HCT116 (cell line): ENCODE results near the gene SHH. TPM values are rescaled to one million over a fixed set of nuclear protein-coding genes. Genes with fewer than 3 reads are reported as not detected.

ENCODE experiments used
- ATAC-seq: fragments of 200-7000 bp; cut with Tn5 transposase; 2 replicates; pipeline ENCODE4 v1.9.1; 2020; ENCODE audit warnings: mild to moderate bottlenecking, moderate library complexity
- BruUV-seq: library from RNA; stranded (reverse); fragments of 400-500 nt; replicated peaks from 2 replicates; lab custom pipeline; 2021; lab: Mats Ljungman, UMichigan
- CTCF ChIA-PET: fragments of 300-600 bp; sonication (Branson Sonifier 250); formaldehyde crosslinking; loops from one replicate; lab custom pipeline; 2021; ENCODE audit warnings: antibody characterized with exemption; lab: Charles Lee
- POLR2A ChIA-PET: fragments of 300-600, 350-600 bp; sonication (Branson Sonifier 250); formaldehyde crosslinking; loops from one replicate; lab custom pipeline; 2021; ENCODE audit warnings: antibody characterized with exemption; lab: Charles Lee
- RAD21 ChIA-PET, 2 experiments: fragments of 300-600 bp; sonication (Branson Sonifier 250); formaldehyde crosslinking; loops; one replicate each; lab custom pipeline; 2023; ENCODE audit warnings: low total read pairs in 2 of 2; ENCODE audit not compliant: uncharacterized antibody in 2 of 2, unreplicated experiment in 2 of 2, low non-redundant PET in 1 of 2; lab: Charles Lee
- DNase-seq: peaks from one replicate; pipeline ENCODE4 v3.0.0-alpha.2; 2010; ENCODE audit warnings: low read depth, low spot score
- H2AFZ ChIP-seq: fragments of 200-600 bp; shearing (Covaris generic), sonication (generic); 2 replicates; pipeline ENCODE4 v1.6.1; 2017; ENCODE audit warnings: low read depth, mixed run types, mixed read lengths, antibody characterized with exemption, low read length; ENCODE audit not compliant: poor library complexity, severe bottlenecking
- H3K27ac ChIP-seq: 2 replicates; pipeline ENCODE4 v1.5.1; 2012; ENCODE audit warnings: low read depth, low read length
- H3K27me3 ChIP-seq: fragments of 200-600 bp; sonication (generic); 2 replicates; pipeline ENCODE4 v1.6.1; 2016; ENCODE audit warnings: mixed run types, low read length, mixed read lengths; ENCODE audit not compliant: insufficient read depth
- H3K36me3 ChIP-seq, 2 experiments: fragments of 200-500 bp in 1 of 2; fragments of 200-600 bp in 1 of 2; sonication (Bioruptor generic) in 1 of 2; sonication (generic) in 1 of 2; 2 replicates each; pipeline versions ENCODE4 v1.5.1 to v1.6.1; 2014 to 2016; ENCODE audit warnings: low read length in 2 of 2, inconsistent platforms in 1 of 2, mixed read lengths in 1 of 2, mixed run types in 1 of 2; ENCODE audit not compliant: insufficient read depth in 2 of 2, control insufficient read depth in 1 of 2
- H3K4me1 ChIP-seq, 2 experiments: fragments of 200-600 bp in 1 of 2; sonication (generic) in 1 of 2; 2 replicates each; pipeline versions ENCODE4 v1.5.1 to v1.6.1; 2012 to 2017; ENCODE audit warnings: low read length in 2 of 2, inconsistent platforms in 1 of 2, mild to moderate bottlenecking in 1 of 2, mixed read lengths in 1 of 2, mixed run types in 1 of 2, moderate library complexity in 1 of 2; ENCODE audit not compliant: insufficient read depth in 2 of 2, control insufficient read depth in 1 of 2
- H3K4me2 ChIP-seq: fragments of 200-600 bp; sonication (generic); 2 replicates; pipeline ENCODE4 v1.6.1; 2017; ENCODE audit warnings: mixed run types, low read length, mixed read lengths
- H3K4me3 ChIP-seq, 2 experiments: fragments of 200-600 bp in 1 of 2; sonication (generic) in 1 of 2; replicated peaks in 1 of 2; 2 replicates each; pipeline ENCODE4 v1.5.1; 2011 to 2016; ENCODE audit warnings: low read length in 2 of 2, control low read depth in 1 of 2, low read depth in 1 of 2, mild to moderate bottlenecking in 1 of 2, mixed read lengths in 1 of 2, mixed run types in 1 of 2
- H3K79me2 ChIP-seq: fragments of 200-600 bp; sonication (generic); 2 replicates; pipeline ENCODE4 v1.6.1; 2017; ENCODE audit warnings: mild to moderate bottlenecking, mixed run types, low read length, moderate library complexity, mixed read lengths; ENCODE audit not compliant: insufficient read depth
- H3K9ac ChIP-seq: fragments of 200-600 bp; sonication (generic); 2 replicates; pipeline ENCODE4 v1.6.1; 2016; ENCODE audit warnings: low read length, mixed read lengths
- H3K9me2 ChIP-seq: fragments of 200-600 bp; sonication (generic), shearing (Covaris generic); 2 replicates; pipeline ENCODE4 v1.6.1; 2017; ENCODE audit warnings: mixed run types, mild to moderate bottlenecking, moderate library complexity; ENCODE audit not compliant: insufficient read depth
- H3K9me3 ChIP-seq, 2 experiments: fragments of 200-500 bp in 1 of 2; fragments of 200-600 bp in 1 of 2; sonication (Bioruptor generic) in 1 of 2; sonication (generic) in 1 of 2; 2 replicates each; pipeline ENCODE4 v1.6.1; 2014 to 2017; ENCODE audit warnings: low read length in 2 of 2, mixed read lengths in 2 of 2, inconsistent platforms in 1 of 2, low read depth in 1 of 2, mild to moderate bottlenecking in 1 of 2, mixed run types in 1 of 2, moderate library complexity in 1 of 2; ENCODE audit not compliant: control insufficient read depth in 1 of 2, insufficient read depth in 1 of 2
- H4K20me1 ChIP-seq: fragments of 200-600 bp; sonication (generic), shearing (Covaris generic); 2 replicates; pipeline ENCODE4 v1.6.1; 2017; ENCODE audit warnings: mixed run types, mild to moderate bottlenecking, moderate library complexity; ENCODE audit not compliant: insufficient read depth
- ATF3 ChIP-seq: IDR thresholded peaks from 2 replicates; pipeline ENCODE4 v1.6.1; 2012
- EGR1 ChIP-seq: IDR thresholded peaks from 2 replicates; pipeline ENCODE4 v1.6.1; 2012; ENCODE audit warnings: low read depth
- EZH2phosphoT487 ChIP-seq: fragments of 200-600 bp; IDR thresholded peaks from 2 replicates; pipeline ENCODE4 v1.6.1; 2018; ENCODE audit warnings: antibody characterized with exemption, borderline replicate concordance
- FOSL1 ChIP-seq: IDR thresholded peaks from 2 replicates; pipeline ENCODE4 v1.6.1; 2012; ENCODE audit warnings: low read depth
- POLR2A ChIP-seq: IDR thresholded peaks from 2 replicates; pipeline ENCODE4 v1.7.0; 2011; ENCODE audit warnings: borderline replicate concordance; ENCODE audit not compliant: insufficient read depth, insufficient read length; ENCODE audit errors: extremely low read depth
- SRF ChIP-seq: IDR thresholded peaks from 2 replicates; pipeline ENCODE4 v1.6.1; 2012; ENCODE audit warnings: low read depth
- intact Hi-C: fragments of 100-400 bp; cut with micrococcal nuclease; formaldehyde crosslinking; loops from 2 replicates; pipeline ENCODE4 v1.10.0; 2022
- total RNA-seq: library from RNA; stranded (reverse); gene quantifications from one replicate; pipeline ENCODE4 v1.2.1, GENCODE V29; 2021; ENCODE audit not compliant: unreplicated experiment
- TF ChIP-seq, protein P1 (sequence below): IDR thresholded peaks from 2 replicates; pipeline ENCODE4 v1.6.1; 2012; ENCODE audit warnings: low read depth
- TF ChIP-seq, protein P2 (sequence below): IDR thresholded peaks from 2 replicates; pipeline ENCODE4 v1.6.1; 2012

Gene SHH
- total RNA-seq, 1 experiment from 2014 or later = 0.32 TPM

DNA sequence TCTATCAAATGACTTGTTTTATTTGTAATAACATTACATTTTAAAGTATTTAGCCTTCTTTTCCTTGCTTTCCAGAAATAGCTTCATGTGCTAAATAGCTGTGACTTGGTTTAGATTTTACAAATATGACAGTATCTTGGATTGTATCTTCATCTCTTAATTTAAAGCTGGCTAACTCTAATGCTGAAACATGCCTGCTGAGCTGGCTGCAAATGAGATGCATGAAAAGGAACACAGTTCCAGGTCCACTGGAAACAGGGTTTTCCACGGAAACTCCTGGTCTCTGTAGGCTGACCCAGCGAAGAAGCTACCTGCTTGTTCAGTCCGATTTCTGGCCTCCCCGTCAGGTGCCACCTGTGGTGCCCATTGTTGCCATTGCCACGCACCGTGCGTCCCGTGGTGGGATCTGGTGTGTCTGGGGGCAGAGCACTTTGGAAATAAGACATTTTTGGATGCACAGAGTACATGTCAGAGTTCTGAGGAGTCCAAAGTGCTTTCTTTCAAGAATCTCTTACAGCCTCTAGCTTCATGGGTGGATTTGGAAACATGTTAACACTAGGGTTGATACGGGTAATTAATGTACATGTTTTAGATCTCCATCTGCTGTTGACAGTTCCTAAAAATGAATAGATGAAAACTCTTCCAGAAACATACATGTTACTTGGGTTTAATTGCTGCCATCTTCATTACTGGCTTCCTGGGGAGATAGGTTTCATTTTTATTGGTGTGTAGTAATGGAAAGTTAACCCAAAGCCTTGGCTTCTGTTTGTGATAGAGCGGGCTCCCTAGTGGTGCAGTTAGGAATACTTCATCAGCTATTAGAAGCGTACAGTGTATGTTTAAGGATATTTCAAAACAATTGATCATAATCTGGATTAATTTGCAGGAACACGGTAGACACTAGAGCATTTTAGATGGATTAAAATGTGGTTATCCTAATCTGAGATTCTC, 45.0 kb downstream of the SHH start (continued):
- TF ChIP-seq, protein P1, sequence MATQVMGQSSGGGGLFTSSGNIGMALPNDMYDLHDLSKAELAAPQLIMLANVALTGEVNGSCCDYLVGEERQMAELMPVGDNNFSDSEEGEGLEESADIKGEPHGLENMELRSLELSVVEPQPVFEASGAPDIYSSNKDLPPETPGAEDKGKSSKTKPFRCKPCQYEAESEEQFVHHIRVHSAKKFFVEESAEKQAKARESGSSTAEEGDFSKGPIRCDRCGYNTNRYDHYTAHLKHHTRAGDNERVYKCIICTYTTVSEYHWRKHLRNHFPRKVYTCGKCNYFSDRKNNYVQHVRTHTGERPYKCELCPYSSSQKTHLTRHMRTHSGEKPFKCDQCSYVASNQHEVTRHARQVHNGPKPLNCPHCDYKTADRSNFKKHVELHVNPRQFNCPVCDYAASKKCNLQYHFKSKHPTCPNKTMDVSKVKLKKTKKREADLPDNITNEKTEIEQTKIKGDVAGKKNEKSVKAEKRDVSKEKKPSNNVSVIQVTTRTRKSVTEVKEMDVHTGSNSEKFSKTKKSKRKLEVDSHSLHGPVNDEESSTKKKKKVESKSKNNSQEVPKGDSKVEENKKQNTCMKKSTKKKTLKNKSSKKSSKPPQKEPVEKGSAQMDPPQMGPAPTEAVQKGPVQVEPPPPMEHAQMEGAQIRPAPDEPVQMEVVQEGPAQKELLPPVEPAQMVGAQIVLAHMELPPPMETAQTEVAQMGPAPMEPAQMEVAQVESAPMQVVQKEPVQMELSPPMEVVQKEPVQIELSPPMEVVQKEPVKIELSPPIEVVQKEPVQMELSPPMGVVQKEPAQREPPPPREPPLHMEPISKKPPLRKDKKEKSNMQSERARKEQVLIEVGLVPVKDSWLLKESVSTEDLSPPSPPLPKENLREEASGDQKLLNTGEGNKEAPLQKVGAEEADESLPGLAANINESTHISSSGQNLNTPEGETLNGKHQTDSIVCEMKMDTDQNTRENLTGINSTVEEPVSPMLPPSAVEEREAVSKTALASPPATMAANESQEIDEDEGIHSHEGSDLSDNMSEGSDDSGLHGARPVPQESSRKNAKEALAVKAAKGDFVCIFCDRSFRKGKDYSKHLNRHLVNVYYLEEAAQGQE = no peak

GRCh38 chr7:155766386-155766785, 45.9 kb downstream of the SHH start:
- ATAC-seq (no peak), DNase-seq (no peak)
- Histone ChIP-seq H3K27ac (no peak overlapping the region), H3K9me2 (no peaks in the 10 kb centered on the region), H3K9me3 (no peaks in the 10 kb centered on the region), H3K4me3 (no peak overlapping the region), H3K36me3 (peaks cover 11 to 27% of the 10 kb centered on the region in 2 experiments), H4K20me1 (peaks cover 5% of the 10 kb centered on the region; the same call in 1 of the 2 replicates)
- CTCF ChIA-PET = interaction anchor here (2.0 to 3.9 kb wide), 2 partner anchors 168 to 387 kb away, joined by 8 to 55 read pairs; no protein-coding TSS in a partner anchor
- no peak for TF ChIP-seq SRF
- no peak for TF ChIP-seq EZH2phosphoT487
- TF ChIP-seq ATF3 = no peak
- TF ChIP-seq, protein P2, sequence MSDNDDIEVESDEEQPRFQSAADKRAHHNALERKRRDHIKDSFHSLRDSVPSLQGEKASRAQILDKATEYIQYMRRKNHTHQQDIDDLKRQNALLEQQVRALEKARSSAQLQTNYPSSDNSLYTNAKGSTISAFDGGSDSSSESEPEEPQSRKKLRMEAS = no peak
- no peak for TF ChIP-seq FOSL1
- TF ChIP-seq EGR1 = no peak
- TF ChIP-seq, protein P1 = no peak
- no peak for TF ChIP-seq POLR2A
- TF ChIP-seq, all 23 proteins: peak for 0
- H3K27me3 ChIP-seq = no peaks in the 10 kb centered on the region
- no peak overlapping the region for H3K9ac ChIP-seq
- no peaks in the 10 kb centered on the region for H3K4me1 ChIP-seq
- BruUV-seq = no TSS peak
- RAD21 ChIA-PET = interaction anchor here in 1 of 2 experiments (3.1 kb wide), 1 partner anchor 168 kb away, joined by 13 read pairs; no protein-coding TSS in a partner anchor
- intact Hi-C loops = loop anchor here (2.0 to 5.0 kb wide), 2 partner anchors 840 to 854 kb away; no protein-coding TSS in a partner anchor
- H2AFZ ChIP-seq = no peak overlapping the region
- POLR2A ChIA-PET = no interaction called here
- peaks cover 17% of the 10 kb centered on the region for H3K79me2 ChIP-seq
- H3K4me2 ChIP-seq = no peak overlapping the region
